GM18868 (cell line): Measurements from ENCODE around the gene INKA1.

Source experiments
- ATAC-seq: cut with Tn5 transposase; IDR thresholded peaks from one replicate; pipeline ENCODE4 v1.9.1; 2021; ENCODE audit warnings: mild to moderate bottlenecking, moderate library complexity; ENCODE audit not compliant: unreplicated experiment

INKA1 gene

DNA sequence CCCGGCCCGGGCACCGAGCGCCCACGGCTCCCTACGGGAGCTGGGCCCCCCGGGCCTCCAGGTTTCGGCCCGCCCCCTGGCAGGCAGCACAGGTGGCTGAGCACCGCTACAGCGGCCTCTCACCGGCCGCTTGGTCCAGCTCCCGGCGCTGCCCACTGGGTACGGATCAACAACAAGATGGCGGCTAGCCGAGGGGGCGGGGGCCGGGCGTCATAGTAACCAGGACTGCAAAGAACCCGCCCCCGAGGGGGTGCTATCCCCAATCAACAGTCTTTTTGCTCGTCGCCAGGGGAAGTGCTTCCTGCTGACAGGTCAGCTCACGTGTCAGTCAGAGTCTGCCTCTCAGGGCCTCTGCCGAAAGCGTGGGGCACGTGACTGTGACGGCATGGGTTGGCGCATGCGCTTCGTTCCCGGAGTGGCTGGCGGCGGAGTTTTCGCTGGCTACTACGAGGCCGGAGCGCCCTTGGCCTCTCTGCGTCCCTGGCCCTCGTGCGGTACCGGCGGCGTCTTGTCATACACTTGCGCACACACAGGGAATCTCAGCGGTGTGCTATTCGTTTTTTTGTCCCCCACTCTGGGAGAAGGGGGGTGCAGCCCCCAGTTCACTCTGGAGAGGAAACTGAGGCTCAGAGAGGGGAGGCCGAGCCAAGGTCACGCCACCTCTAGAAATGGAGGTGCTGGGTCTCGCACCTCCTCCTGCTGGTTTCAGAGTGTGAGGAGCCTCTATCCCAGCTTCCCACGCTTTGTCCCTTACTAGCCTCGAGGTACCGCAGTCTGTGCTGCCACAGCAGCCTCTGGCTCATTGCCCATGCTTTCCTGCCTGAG is 16.5 kb upstream of the INKA1 start, which contains the start of gene IP6K1:
TSS of gene IP6K1 (minus strand) at position 186 of the 825 bp plus-strand sequence. CDS start 38,502 bp downstream, outside the sequence.
- ATAC-seq: peak; percentile 98

DNA sequence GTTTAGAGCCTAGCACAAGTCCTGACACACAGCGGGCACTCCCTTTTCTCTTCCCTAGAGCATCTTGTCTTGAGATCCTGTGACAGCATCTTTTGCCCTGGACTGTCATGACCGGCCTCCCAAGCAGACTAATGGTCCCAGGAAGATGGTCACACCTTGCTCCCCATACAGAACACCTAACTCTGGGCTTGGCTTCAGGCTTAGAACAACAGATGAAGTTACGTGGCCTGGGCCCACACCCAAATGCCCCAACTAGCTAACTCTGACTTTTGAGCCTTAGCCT is 15.9 kb upstream of the INKA1 start:
- no peak for ATAC-seq

GRCh38 chr3:49787536-49787935 is 15.5 kb upstream of the INKA1 start:
- no peak for ATAC-seq

- no peak for ATAC-seq
These were observed 15.0 kb upstream of the INKA1 start for GRCh38 chr3:49788056-49788455.

GRCh38 chr3:49790626-49791411 is 12.2 kb upstream of the INKA1 start:
- no peak for ATAC-seq

DNA sequence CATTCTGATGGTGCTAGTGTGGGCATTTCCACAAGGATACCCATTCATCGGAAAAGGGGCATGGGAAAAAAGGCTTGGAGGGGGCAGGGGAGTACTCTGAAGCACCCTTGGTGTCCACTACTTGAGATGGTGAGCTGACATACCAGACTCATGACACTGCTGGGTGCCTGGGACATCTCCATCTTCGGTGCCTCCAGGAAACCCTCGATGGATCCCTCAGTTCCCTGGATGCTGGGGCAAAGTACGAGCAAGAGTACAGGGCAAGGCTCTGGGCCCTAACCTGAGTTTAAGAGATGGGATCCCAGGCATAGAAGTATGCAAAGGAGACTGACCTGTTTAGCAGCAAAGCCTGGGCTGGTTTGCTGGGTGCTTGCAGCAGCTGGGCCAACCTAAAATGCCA is 11.5 kb upstream of the INKA1 start:
- ATAC-seq: no peak

- ATAC-seq: no peak
These were observed 10.5 kb upstream of the INKA1 start for GRCh38 chr3:49792371-49793150.

GRCh38 chr3:49793486-49794085 is 9.5 kb upstream of the INKA1 start:
- no peak for ATAC-seq

DNA sequence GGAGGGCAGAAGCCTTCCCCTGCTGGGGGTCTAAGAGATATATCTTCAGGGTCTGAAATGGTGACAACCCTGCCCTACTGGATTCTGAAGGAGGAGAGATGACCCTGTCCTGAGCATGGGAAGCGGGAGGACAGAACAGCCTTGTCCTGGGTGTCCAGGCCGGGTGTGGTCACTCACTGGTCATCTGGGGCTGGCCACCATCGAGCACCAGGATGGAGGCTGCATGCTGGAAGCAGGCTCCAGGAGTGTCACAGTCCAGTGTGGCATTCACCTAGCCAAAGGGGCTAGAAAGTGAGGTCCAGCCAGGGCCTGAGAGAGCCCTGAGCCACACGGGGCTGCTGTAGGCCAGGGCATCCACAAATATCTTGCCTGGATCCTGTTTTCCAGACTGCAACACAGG is 8.6 kb upstream of the INKA1 start:
- ATAC-seq: no peak

GRCh38 chr3:49794926-49795905 is 7.8 kb upstream of the INKA1 start:
- ATAC-seq: no peak

DNA sequence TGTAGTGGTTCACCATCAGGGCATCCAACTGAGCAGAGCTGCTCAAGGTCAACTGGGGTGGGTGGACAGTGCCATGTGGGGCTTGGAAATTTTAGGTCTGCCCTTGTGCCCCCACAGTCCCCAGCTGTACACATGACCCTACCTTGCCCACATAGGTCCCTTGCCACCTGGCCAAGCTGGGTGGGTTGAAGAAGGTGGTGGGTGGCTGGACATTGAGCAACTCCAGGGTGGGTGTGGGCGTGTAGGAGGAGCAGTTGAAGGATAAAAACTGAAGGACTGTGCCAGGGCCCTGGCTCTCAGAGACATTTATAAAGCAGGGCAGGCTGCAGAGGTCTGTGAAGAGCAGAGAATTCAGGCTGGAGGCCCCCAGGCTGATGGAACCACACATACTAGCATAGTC is 4.0 kb upstream of the INKA1 start:
- no peak for ATAC-seq

DNA sequence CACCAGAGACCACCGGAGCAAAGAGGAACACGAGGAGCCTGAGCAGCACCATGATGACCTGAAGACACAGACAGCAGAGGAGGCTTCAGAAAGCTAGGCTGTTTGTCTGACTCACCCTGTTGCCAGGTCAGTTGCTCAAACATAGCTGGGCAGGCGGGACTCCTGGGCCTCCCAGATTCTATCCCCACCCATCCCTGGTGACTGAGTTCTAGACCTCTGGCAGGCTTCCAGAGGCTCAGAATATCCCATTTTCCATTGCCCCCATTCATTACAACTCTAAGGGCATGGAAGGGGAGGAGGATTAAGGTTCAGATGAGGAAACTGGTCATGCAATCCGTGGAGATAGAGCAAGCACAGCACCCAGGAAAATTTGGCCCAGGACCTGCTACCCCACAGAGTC is 3.3 kb upstream of the INKA1 start, which contains the start of gene CDHR4:
TSS of gene CDHR4 (minus strand) at position 113 of the 400 bp plus-strand sequence. CDS start at position 52, 61 bp downstream.
- no peak for ATAC-seq

DNA sequence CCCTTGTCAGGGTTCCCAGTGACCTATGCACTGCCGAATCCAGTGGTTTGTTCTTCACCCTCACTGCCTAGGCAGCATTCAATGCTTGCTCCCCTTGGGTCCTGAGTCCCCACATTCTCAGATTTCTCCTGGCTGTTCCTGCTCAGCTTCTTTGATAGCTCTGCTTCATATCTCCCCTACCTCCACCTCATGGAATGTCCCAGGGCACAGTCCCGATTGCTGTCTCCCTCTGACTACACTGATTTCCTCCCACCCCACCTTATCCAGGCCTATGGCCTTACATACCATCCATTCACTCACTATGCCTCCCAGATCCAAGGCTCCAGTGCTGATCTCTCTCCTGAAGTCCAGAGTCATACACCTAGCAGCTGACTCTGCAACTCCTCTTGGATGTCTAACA is 1.9 kb upstream of the INKA1 start:
- ATAC-seq: no peak

DNA sequence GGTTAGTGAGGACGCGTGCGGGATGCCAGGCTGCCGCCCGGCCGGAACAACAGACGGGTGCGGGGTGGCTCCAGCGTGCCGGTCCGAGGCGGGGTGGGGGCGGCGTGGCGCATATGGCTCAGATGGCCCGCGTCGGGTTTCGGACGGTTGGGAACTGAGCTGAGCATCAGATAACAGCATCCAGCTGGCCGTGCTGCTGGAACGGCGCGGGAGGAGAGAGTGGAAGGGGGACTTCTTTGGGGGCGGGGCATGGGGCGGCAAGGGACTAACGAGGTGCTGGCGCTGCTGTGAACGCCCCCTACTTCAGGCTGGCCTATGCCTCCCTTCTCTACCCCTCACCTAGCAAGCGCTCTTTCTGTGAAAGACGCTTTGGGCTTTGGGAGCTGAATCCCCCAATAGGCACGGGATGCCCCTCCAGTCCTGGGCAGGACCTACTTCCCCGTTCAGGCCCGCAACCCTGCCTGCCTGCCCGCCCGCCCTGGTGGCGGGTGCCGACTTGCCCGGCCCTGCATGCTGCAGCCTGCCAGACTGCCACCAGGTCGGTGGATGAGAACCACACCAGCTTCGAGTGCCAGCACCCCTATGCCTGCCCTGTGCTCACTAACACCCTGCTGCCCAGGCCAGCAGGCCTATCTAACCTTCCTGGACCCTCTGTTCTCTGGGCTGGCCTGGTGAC is 542 bp downstream of the INKA1 start:
- ATAC-seq: peak; percentile 2

- ATAC-seq: no peak
These were observed 1.3 kb downstream of the INKA1 start for GRCh38 chr3:49804141-49805041.

DNA sequence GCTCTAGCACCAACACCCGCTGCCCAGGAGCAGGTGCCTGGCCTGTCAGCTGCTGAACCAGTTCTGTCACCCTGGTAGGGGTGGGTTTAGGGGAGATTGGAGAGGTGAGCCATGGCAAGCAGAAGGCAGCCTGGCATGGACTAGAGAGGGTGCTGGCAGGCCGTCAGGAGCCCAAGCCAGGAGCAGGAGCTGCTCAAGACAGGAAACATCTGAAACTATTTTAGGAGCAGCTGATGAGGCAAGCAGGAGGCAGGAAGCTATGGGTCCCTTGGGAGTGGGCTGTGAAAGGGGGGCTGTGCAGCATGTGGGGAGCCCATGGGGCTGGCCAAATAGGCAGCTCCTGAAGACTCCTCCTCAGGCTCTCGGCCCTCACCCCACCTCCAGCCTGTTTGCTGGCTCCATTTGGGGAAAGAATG is 2.3 kb downstream of the INKA1 start:
- no peak for ATAC-seq

GRCh38 chr3:49805897-49806701 is 3.0 kb downstream of the INKA1 start:
- no peak for ATAC-seq
